ENCODE results near the gene RAB36.

The RAB36 gene

GRCh38 chr22:23166042-23166831 lies 21.0 kb downstream of the RAB36 start:
- Histone ChIP-seq H3K27me3 (ENCODE audit: control insufficient read depth, low read length) (no peaks in the 10 kb centered on the region), H3K4me1 (ENCODE audit: control insufficient read depth, low read length) (no peaks in the 10 kb centered on the region), H3K79me2 (ENCODE audit: control insufficient read depth, low read length) (no peaks in the 10 kb centered on the region), H3F3A (ENCODE audit: control insufficient read depth, insufficient read depth) (no peaks in the 10 kb centered on the region), H3K27ac (ENCODE audit: low read depth, low read length) (no peak overlapping the region), H3K4me2 (ENCODE audit: low read length) (no peak overlapping the region), H3K9me3 (ENCODE audit: control insufficient read depth, insufficient read depth, low read length) (no peaks in the 10 kb centered on the region), H4K20me1 (ENCODE audit: control insufficient read depth, insufficient read depth, low read depth, low read length) (no peaks in the 10 kb centered on the region), H3K9me2 (replicated peaks; ENCODE audit: control insufficient read depth, low read length) (no peaks in the 10 kb centered on the region), H3K36me3 (ENCODE audit: control insufficient read depth, low read length) (no peaks in the 10 kb centered on the region), H3K4me3 (ENCODE audit: low read length) (no peak overlapping the region)
- TF ChIP-seq EZH2phosphoT487 (IDR thresholded peaks at IDR 0.05; ENCODE audit: borderline replicate concordance, low read length): no peak
- TF ChIP-seq CTCF (IDR thresholded peaks at IDR 0.05; ENCODE audit: low read depth, low read length, poor library complexity, severe bottlenecking): no peak

- Histone ChIP-seq H3K9me3 (ENCODE audit: control insufficient read depth, insufficient read depth, low read length) (no peaks in the 10 kb centered on the region), H3K79me2 (ENCODE audit: control insufficient read depth, low read length) (no peaks in the 10 kb centered on the region), H3K4me1 (ENCODE audit: control insufficient read depth, low read length) (no peaks in the 10 kb centered on the region), H3K4me2 (ENCODE audit: low read length) (no peak overlapping the region), H3K4me3 (ENCODE audit: low read length) (no peak overlapping the region), H3K27me3 (ENCODE audit: control insufficient read depth, low read length) (no peaks in the 10 kb centered on the region), H3F3A (ENCODE audit: control insufficient read depth, insufficient read depth) (0 out of 2 replicates have a peak, but pooled peaks cover 3% of the 10 kb centered on the region), H4K20me1 (ENCODE audit: control insufficient read depth, insufficient read depth, low read depth, low read length) (no peaks in the 10 kb centered on the region), H3K36me3 (ENCODE audit: control insufficient read depth, low read length) (no peaks in the 10 kb centered on the region), H3K27ac (ENCODE audit: low read depth, low read length) (no peak overlapping the region), H3K9me2 (replicated peaks; ENCODE audit: control insufficient read depth, low read length) (no peaks in the 10 kb centered on the region)
- TF ChIP-seq EZH2phosphoT487 (IDR thresholded peaks at IDR 0.05; ENCODE audit: borderline replicate concordance, low read length) (no peak), CTCF (IDR thresholded peaks at IDR 0.05; ENCODE audit: low read depth, low read length, poor library complexity, severe bottlenecking) (no peak)
Observed at GRCh38 chr22:23166841-23167616, 21.8 kb downstream of the RAB36 start.

- Histone ChIP-seq H3K27ac (ENCODE audit: low read depth, low read length) (no peak overlapping the region), H3K36me3 (ENCODE audit: control insufficient read depth, low read length) (no peaks in the 10 kb centered on the region), H3K4me1 (ENCODE audit: control insufficient read depth, low read length) (no peaks in the 10 kb centered on the region), H3K27me3 (ENCODE audit: control insufficient read depth, low read length) (no peaks in the 10 kb centered on the region), H3F3A (ENCODE audit: control insufficient read depth, insufficient read depth) (0 out of 2 replicates have a peak, but pooled peaks cover 3% of the 10 kb centered on the region), H3K4me2 (ENCODE audit: low read length) (no peak overlapping the region), H3K9me3 (ENCODE audit: control insufficient read depth, insufficient read depth, low read length) (no peaks in the 10 kb centered on the region), H3K79me2 (ENCODE audit: control insufficient read depth, low read length) (no peaks in the 10 kb centered on the region), H4K20me1 (ENCODE audit: control insufficient read depth, insufficient read depth, low read depth, low read length) (no peaks in the 10 kb centered on the region), H3K9me2 (replicated peaks; ENCODE audit: control insufficient read depth, low read length) (no peaks in the 10 kb centered on the region), H3K4me3 (ENCODE audit: low read length) (no peak overlapping the region)
- TF ChIP-seq EZH2phosphoT487 (IDR thresholded peaks at IDR 0.05; ENCODE audit: borderline replicate concordance, low read length) (no peak), CTCF (IDR thresholded peaks at IDR 0.05; ENCODE audit: low read depth, low read length, poor library complexity, severe bottlenecking) (no peak)
Observed at GRCh38 chr22:23168391-23169042, 23.2 kb downstream of the RAB36 start.
